Naive thymus-derived CD8-positive, alpha-beta T cell (primary cell): ENCODE results near the gene CEP135. TPM values are rescaled to one million over a fixed set of nuclear protein-coding genes. Genes with fewer than 3 reads are reported as not detected.
"Not testable (repeated sequence)": the region's sequence is repeated elsewhere in the genome, so short reads cannot be mapped to it uniquely, and the experiment has no call there.

ENCODE experiments used
- ATAC-seq, 2 donors: fragments of 150-1000 bp; cut with Tn5 transposase in 1 of 2; sonication (Bioruptor Pico), chemical (Tn5 transposase) in 1 of 2; 1 replicate in 1 of 2; 2 replicates in 1 of 2; pipeline ENCODE4 v1.10.0; 2021; ENCODE audit warnings: mild to moderate bottlenecking in 2 of 2, moderate library complexity in 2 of 2
- POLR2A ChIA-PET: fragments of 350-600 bp; sonication (Branson Sonifier 250); formaldehyde crosslinking; loops from one replicate; lab custom pipeline; 2021; ENCODE audit warnings: antibody characterized with exemption; lab: Charles Lee
- DNase-seq, 10 donors: peaks; one replicate each; pipeline versions ENCODE4 v3.0.0 to v3.0.0-alpha.2; 2020 to 2022
- H3K27ac Mint-ChIP-seq, 10 donors: one replicate each; pipeline ENCODE4 v1.8.0; 2020 to 2022; ENCODE audit warnings: mild to moderate bottlenecking in 10 of 10, mixed read lengths in 10 of 10, moderate library complexity in 4 of 10, inconsistent platforms in 1 of 10
- H3K27me3 Mint-ChIP-seq, 5 donors: one replicate each; pipeline ENCODE4 v1.8.0; 2021 to 2022; ENCODE audit warnings: mixed read lengths in 5 of 5
- H3K36me3 Mint-ChIP-seq, 3 donors: one replicate each; pipeline ENCODE4 v1.8.0; 2020 to 2022; ENCODE audit warnings: mixed read lengths in 3 of 3, mild to moderate bottlenecking in 2 of 3, inconsistent platforms in 1 of 3
- H3K4me1 Mint-ChIP-seq, 4 donors: one replicate each; pipeline ENCODE4 v1.8.0; 2021 to 2022; ENCODE audit warnings: mixed read lengths in 4 of 4
- H3K4me3 Mint-ChIP-seq, 10 donors: one replicate each; pipeline ENCODE4 v1.8.0; 2020 to 2022; ENCODE audit warnings: mild to moderate bottlenecking in 10 of 10, mixed read lengths in 10 of 10, moderate library complexity in 6 of 10, inconsistent platforms in 1 of 10
- H3K9me3 Mint-ChIP-seq, 9 donors: one replicate each; pipeline ENCODE4 v1.8.0; 2020 to 2022; ENCODE audit warnings: mixed read lengths in 9 of 9, mild to moderate bottlenecking in 3 of 9, inconsistent platforms in 1 of 9, moderate library complexity in 1 of 9
- polyA plus RNA-seq, 3 donors: library from polyadenylated mRNA; unstranded; fragments of 300-500 nt; fragmentation: Illumina TruSeq; gene quantifications; one replicate each; pipeline ENCODE4 v1.2.3, GENCODE V29; 2021
- total RNA-seq, 8 experiments: library from RNA in 2 of 8; stranded (reverse) in 2 of 8; gene quantifications; one replicate each; pipeline ENCODE4 v1.2.3 and lab custom pipeline; 2021 to 2026

Gene CEP135
- total and polyA plus RNA-seq, 5 experiments from 2014 or later = 7.9 to 31.5 (median 13.8) TPM

GRCh38 chr4:56060036-56060435 is 111.3 kb downstream of the CEP135 start:
- Mint-ChIP-seq H3K4me3 (no peak overlapping the region), H3K9me3 (peaks cover 0 to 10% (median 0%) of the 10 kb centered on the region in 9 donors), H3K4me1 (no peaks in the 10 kb centered on the region), H3K36me3 (no peaks in the 10 kb centered on the region), H3K27me3 (peaks cover 4 to 18% (median 14%) of the 10 kb centered on the region in 5 donors), H3K27ac (no peak overlapping the region)
- ATAC-seq (no peak), DNase-seq (no peak)
- POLR2A ChIA-PET = no interaction called here

GRCh38 chr4:56062106-56062505 is 113.4 kb downstream of the CEP135 start:
- DNase-seq = no peak
- H3K27me3 Mint-ChIP-seq = peaks cover 5 to 19% (median 11%) of the 10 kb centered on the region in 5 donors
- H3K36me3 Mint-ChIP-seq = no peaks in the 10 kb centered on the region
- H3K27ac Mint-ChIP-seq = no peak overlapping the region
- H3K4me3 Mint-ChIP-seq = no peak overlapping the region
- no peaks in the 10 kb centered on the region for H3K4me1 Mint-ChIP-seq
- H3K9me3 Mint-ChIP-seq = peaks cover 0 to 10% (median 0%) of the 10 kb centered on the region in 9 donors
- ATAC-seq = no peak
- POLR2A ChIA-PET = no interaction called here

- peaks cover 0 to 10% (median 0%) of the 10 kb centered on the region in 9 donors for H3K9me3 Mint-ChIP-seq
- ATAC-seq = no peak
- H3K27me3 Mint-ChIP-seq = peaks cover 2 to 19% (median 12%) of the 10 kb centered on the region in 5 donors
- H3K4me1 Mint-ChIP-seq = no peaks in the 10 kb centered on the region
- no peak overlapping the region for H3K27ac Mint-ChIP-seq
- DNase-seq = no peak
- H3K4me3 Mint-ChIP-seq = no peak overlapping the region
- no peaks in the 10 kb centered on the region for H3K36me3 Mint-ChIP-seq
- POLR2A ChIA-PET = no interaction called here
Measured at GRCh38 chr4:56062526-56063145, 113.9 kb downstream of the CEP135 start.

GRCh38 chr4:56066493-56066892 is 117.7 kb downstream of the CEP135 start:
- Mint-ChIP-seq H3K4me1 (peaks cover 0 to 2% (median 0%) of the 10 kb centered on the region in 4 donors), H3K9me3 (no peaks in the 10 kb centered on the region), H3K27me3 (peaks cover 2 to 17% (median 13%) of the 10 kb centered on the region in 5 donors), H3K27ac (no peak overlapping the region), H3K4me3 (no peak overlapping the region), H3K36me3 (no peaks in the 10 kb centered on the region)
- DNase-seq (no peak), ATAC-seq (no peak)
- POLR2A ChIA-PET = no interaction called here

- no peak overlapping the region for H3K27ac Mint-ChIP-seq
- DNase-seq = no peak
- no peak overlapping the region for H3K4me3 Mint-ChIP-seq
- H3K36me3 Mint-ChIP-seq = no peaks in the 10 kb centered on the region
- no peak for ATAC-seq
- H3K27me3 Mint-ChIP-seq = peaks cover 2 to 17% (median 13%) of the 10 kb centered on the region in 5 donors
- POLR2A ChIA-PET = no interaction called here
- H3K4me1 Mint-ChIP-seq = peaks cover 0 to 2% (median 0%) of the 10 kb centered on the region in 4 donors
- H3K9me3 Mint-ChIP-seq = no peaks in the 10 kb centered on the region
Measured at GRCh38 chr4:56067826-56068225, 119.1 kb downstream of the CEP135 start.

- peaks cover 0 to 19% (median 5%) of the 10 kb centered on the region in 5 donors for H3K27me3 Mint-ChIP-seq
- H3K9me3 Mint-ChIP-seq, H3K36me3 Mint-ChIP-seq, H3K4me3 Mint-ChIP-seq, ATAC-seq, POLR2A ChIA-PET, H3K4me1 Mint-ChIP-seq, H3K27ac Mint-ChIP-seq, DNase-seq: not testable (repeated sequence)
Measured at GRCh38 chr4:56072730-56073129, 124.0 kb downstream of the CEP135 start.

GRCh38 chr4:56077676-56078075 is 128.9 kb downstream of the CEP135 start:
- no peak for ATAC-seq
- Mint-ChIP-seq H3K27ac (no peak overlapping the region), H3K4me1 (no peaks in the 10 kb centered on the region), H3K36me3 (no peaks in the 10 kb centered on the region), H3K9me3 (peaks cover 0 to 10% (median 0%) of the 10 kb centered on the region in 9 donors), H3K27me3 (peaks cover 0 to 4% (median 1%) of the 10 kb centered on the region in 5 donors), H3K4me3 (no peak overlapping the region)
- DNase-seq = no peak
- POLR2A ChIA-PET = no interaction called here

GRCh38 chr4:56078866-56079265 is 130.1 kb downstream of the CEP135 start:
- POLR2A ChIA-PET = no interaction called here
- Mint-ChIP-seq H3K27me3 (peaks cover 0 to 4% (median 1%) of the 10 kb centered on the region in 5 donors), H3K27ac (no peak overlapping the region), H3K4me3 (no peak overlapping the region), H3K9me3 (peaks cover 0 to 10% (median 0%) of the 10 kb centered on the region in 9 donors), H3K4me1 (no peaks in the 10 kb centered on the region), H3K36me3 (no peaks in the 10 kb centered on the region)
- no peak for ATAC-seq
- no peak for DNase-seq

GRCh38 chr4:56080384-56080783 is 131.6 kb downstream of the CEP135 start:
- H3K36me3 Mint-ChIP-seq = no peaks in the 10 kb centered on the region
- ATAC-seq (no peak), DNase-seq (no peak)
- peaks cover 0 to 10% (median 0%) of the 10 kb centered on the region in 9 donors for H3K9me3 Mint-ChIP-seq
- peaks cover 0 to 2% (median 0%) of the 10 kb centered on the region in 5 donors for H3K27me3 Mint-ChIP-seq
- H3K27ac Mint-ChIP-seq = no peak overlapping the region
- POLR2A ChIA-PET = no interaction called here
- no peaks in the 10 kb centered on the region for H3K4me1 Mint-ChIP-seq
- no peak overlapping the region for H3K4me3 Mint-ChIP-seq

- H3K4me3 Mint-ChIP-seq = no peak overlapping the region
- ATAC-seq (no peak), DNase-seq (no peak)
- H3K27me3 Mint-ChIP-seq = peaks cover 0 to 1% (median 0%) of the 10 kb centered on the region in 5 donors
- H3K27ac Mint-ChIP-seq = no peak overlapping the region
- no peaks in the 10 kb centered on the region for H3K4me1 Mint-ChIP-seq
- POLR2A ChIA-PET = no interaction called here
- H3K9me3 Mint-ChIP-seq = no peaks in the 10 kb centered on the region
- no peaks in the 10 kb centered on the region for H3K36me3 Mint-ChIP-seq
Measured at GRCh38 chr4:56082829-56083228, 134.1 kb downstream of the CEP135 start.

Other genes starting within 250 kb of the CEP135 start
- gene EXOC1L, start 129.2 kb upstream of the CEP135 start, total RNA-seq = not detected
- not detected for gene EXOC1L, start 129.2 kb upstream of the CEP135 start, polyA plus RNA-seq
- 10 to 100 TPM; 41.3 to 41.9 TPM for gene EXOC1, start 95.3 kb upstream of the CEP135 start, total RNA-seq
- 10 to 100 TPM in 2 of 3 donors, 1 to 10 TPM in 1; 5.8 to 14.6 (median 13.1) TPM for gene EXOC1, start 95.3 kb upstream of the CEP135 start, polyA plus RNA-seq